Stimulated activated memory B cell treated with anti-CD40 and anti-IgM and Interleukin-4, amounts not matched to agents 10 μg/mL and 1 μg/mL and 100 μg/mL, for 72 hours (primary cell): ENCODE results near the gene PDE8A.

Source experiments
- ATAC-seq: fragments of 150-1000 bp; cut with Tn5 transposase; 2 replicates; pipeline ENCODE4 v1.10.0; 2021
- H3K27ac Mint-ChIP-seq: one replicate; pipeline ENCODE4 v1.8.0; 2022; ENCODE audit warnings: mild to moderate bottlenecking, mixed read lengths
- H3K27me3 Mint-ChIP-seq: one replicate; pipeline ENCODE4 v1.8.0; 2022; ENCODE audit warnings: mixed read lengths
- H3K36me3 Mint-ChIP-seq: one replicate; pipeline ENCODE4 v1.8.0; 2022; ENCODE audit warnings: mixed read lengths
- H3K4me1 Mint-ChIP-seq: one replicate; pipeline ENCODE4 v1.8.0; 2022; ENCODE audit warnings: mixed read lengths
- H3K4me3 Mint-ChIP-seq: one replicate; pipeline ENCODE4 v1.8.0; 2022; ENCODE audit warnings: mild to moderate bottlenecking, moderate library complexity, mixed read lengths
- H3K9me3 Mint-ChIP-seq: one replicate; pipeline ENCODE4 v1.8.0; 2022; ENCODE audit warnings: mixed read lengths

PDE8A gene

GRCh38 chr15:84981711-84982300 lies at the start of gene PDE8A:
Gene PDE8A, plus strand, starts transcription at chr15:84981856. Its CDS starts 307 bp downstream, at chr15:84982163.
- Mint-ChIP-seq H3K4me1 (peaks cover 51% of the 10 kb centered on the region), H3K36me3 (no peaks in the 10 kb centered on the region), H3K27ac (peak within 1 kb of the TSS; percentile 88), H3K9me3 (no peaks in the 10 kb centered on the region), H3K4me3 (peak within 1 kb of the TSS; percentile 92), H3K27me3 (no peaks in the 10 kb centered on the region)
- ATAC-seq, result peak; percentile 28

- H3K9me3 Mint-ChIP-seq, result no peaks in the 10 kb centered on the region
Observed at GRCh38 chr15:84934942-84935729, 46.5 kb upstream of the PDE8A start.

GRCh38 chr15:84937144-84937543 lies 44.5 kb upstream of the PDE8A start:
- H3K9me3 Mint-ChIP-seq, result no peaks in the 10 kb centered on the region
- H3K4me1 Mint-ChIP-seq, result no peaks in the 10 kb centered on the region
- no peak overlapping the region for H3K4me3 Mint-ChIP-seq
- no peak for ATAC-seq
- H3K27ac Mint-ChIP-seq, result no peak overlapping the region
- peaks cover 12% of the 10 kb centered on the region for H3K27me3 Mint-ChIP-seq
- H3K36me3 Mint-ChIP-seq, result no peaks in the 10 kb centered on the region

More at GRCh38 chr15:84934942-84935729, 46.5 kb upstream of the PDE8A start:
- peaks cover 12% of the 10 kb centered on the region for H3K27me3 Mint-ChIP-seq
- no peak overlapping the region for H3K4me3 Mint-ChIP-seq
- H3K27ac Mint-ChIP-seq, result no peak overlapping the region
- peaks cover 1% of the 10 kb centered on the region for H3K4me1 Mint-ChIP-seq
- peak; percentile 13 for ATAC-seq
- H3K36me3 Mint-ChIP-seq, result no peaks in the 10 kb centered on the region

GRCh38 chr15:84938726-84939125 lies 42.9 kb upstream of the PDE8A start:
- no peaks in the 10 kb centered on the region for H3K4me1 Mint-ChIP-seq
- no peak for ATAC-seq
- H3K27ac Mint-ChIP-seq, result no peak overlapping the region
- H3K4me3 Mint-ChIP-seq, result no peak overlapping the region
- no peaks in the 10 kb centered on the region for H3K9me3 Mint-ChIP-seq
- H3K27me3 Mint-ChIP-seq, result peaks cover 24% of the 10 kb centered on the region
- no peaks in the 10 kb centered on the region for H3K36me3 Mint-ChIP-seq

- Mint-ChIP-seq H3K27ac (no peak overlapping the region), H3K27me3 (peaks cover 24% of the 10 kb centered on the region), H3K4me3 (no peak overlapping the region), H3K36me3 (no peaks in the 10 kb centered on the region), H3K9me3 (no peaks in the 10 kb centered on the region), H3K4me1 (no peaks in the 10 kb centered on the region)
- no peak for ATAC-seq
Observed at GRCh38 chr15:84940399-84940798, 41.3 kb upstream of the PDE8A start.

- no peaks in the 10 kb centered on the region for H3K36me3 Mint-ChIP-seq
- no peak for ATAC-seq
- no peaks in the 10 kb centered on the region for H3K9me3 Mint-ChIP-seq
- peaks cover 36% of the 10 kb centered on the region for H3K27me3 Mint-ChIP-seq
- H3K4me1 Mint-ChIP-seq, result no peaks in the 10 kb centered on the region
- no peak overlapping the region for H3K4me3 Mint-ChIP-seq
- no peak overlapping the region for H3K27ac Mint-ChIP-seq
Observed at GRCh38 chr15:84942456-84942855, 39.2 kb upstream of the PDE8A start.

- H3K4me3 Mint-ChIP-seq, result no peak overlapping the region
- no peak for ATAC-seq
- no peak overlapping the region for H3K27ac Mint-ChIP-seq
- no peaks in the 10 kb centered on the region for H3K36me3 Mint-ChIP-seq
- H3K27me3 Mint-ChIP-seq, result peaks cover 31% of the 10 kb centered on the region
- H3K4me1 Mint-ChIP-seq, result no peaks in the 10 kb centered on the region
- no peaks in the 10 kb centered on the region for H3K9me3 Mint-ChIP-seq
Observed at GRCh38 chr15:84944311-84944710, 37.3 kb upstream of the PDE8A start.

- no peak for ATAC-seq
- Mint-ChIP-seq H3K27ac (no peak overlapping the region), H3K4me1 (no peaks in the 10 kb centered on the region), H3K4me3 (no peak overlapping the region), H3K36me3 (no peaks in the 10 kb centered on the region), H3K9me3 (no peaks in the 10 kb centered on the region), H3K27me3 (peaks cover 37% of the 10 kb centered on the region)
Observed at GRCh38 chr15:84944861-84945260, 36.8 kb upstream of the PDE8A start.

GRCh38 chr15:84946772-84947489 lies 34.7 kb upstream of the PDE8A start:
- Mint-ChIP-seq H3K27ac (no peak overlapping the region), H3K4me1 (no peaks in the 10 kb centered on the region), H3K36me3 (no peaks in the 10 kb centered on the region), H3K4me3 (no peak overlapping the region), H3K9me3 (no peaks in the 10 kb centered on the region), H3K27me3 (peaks cover 42% of the 10 kb centered on the region)
- peak; percentile 11 for ATAC-seq

GRCh38 chr15:84947947-84948830 lies 33.5 kb upstream of the PDE8A start:
- Mint-ChIP-seq H3K36me3 (no peaks in the 10 kb centered on the region), H3K27me3 (peaks cover 33% of the 10 kb centered on the region), H3K4me3 (no peak overlapping the region), H3K4me1 (no peaks in the 10 kb centered on the region), H3K9me3 (no peaks in the 10 kb centered on the region), H3K27ac (no peak overlapping the region)
- no peak for ATAC-seq

GRCh38 chr15:84949043-84949442 lies 32.6 kb upstream of the PDE8A start:
- Mint-ChIP-seq H3K27ac (no peak overlapping the region), H3K4me3 (no peak overlapping the region), H3K36me3 (no peaks in the 10 kb centered on the region), H3K27me3 (peaks cover 30% of the 10 kb centered on the region), H3K9me3 (no peaks in the 10 kb centered on the region), H3K4me1 (no peaks in the 10 kb centered on the region)
- no peak for ATAC-seq

GRCh38 chr15:84949845-84950569 lies 31.6 kb upstream of the PDE8A start:
- Mint-ChIP-seq H3K36me3 (no peaks in the 10 kb centered on the region), H3K4me1 (no peaks in the 10 kb centered on the region), H3K27ac (no peak overlapping the region), H3K4me3 (no peak overlapping the region), H3K9me3 (no peaks in the 10 kb centered on the region), H3K27me3 (peaks cover 30% of the 10 kb centered on the region)
- ATAC-seq, result no peak

GRCh38 chr15:84950570-84951111 lies 31.0 kb upstream of the PDE8A start:
- H3K27me3 Mint-ChIP-seq, result peaks cover 30% of the 10 kb centered on the region
- no peaks in the 10 kb centered on the region for H3K9me3 Mint-ChIP-seq
- H3K36me3 Mint-ChIP-seq, result no peaks in the 10 kb centered on the region
- no peak for ATAC-seq
- peaks cover 3% of the 10 kb centered on the region for H3K4me1 Mint-ChIP-seq
- no peak overlapping the region for H3K4me3 Mint-ChIP-seq
- no peak overlapping the region for H3K27ac Mint-ChIP-seq

GRCh38 chr15:84951736-84952135 lies 29.9 kb upstream of the PDE8A start:
- H3K27ac Mint-ChIP-seq, result no peak overlapping the region
- H3K36me3 Mint-ChIP-seq, result no peaks in the 10 kb centered on the region
- H3K9me3 Mint-ChIP-seq, result no peaks in the 10 kb centered on the region
- ATAC-seq, result no peak
- H3K4me3 Mint-ChIP-seq, result no peak overlapping the region
- H3K27me3 Mint-ChIP-seq, result peaks cover 35% of the 10 kb centered on the region
- peaks cover 11% of the 10 kb centered on the region for H3K4me1 Mint-ChIP-seq
